IPS-NIHi7 (cell line): ENCODE results near the gene ZNF511.

Source experiments
- DNase-seq: peaks from one replicate; pipeline ENCODE4 v3.0.0; 2012; ENCODE audit warnings: mixed read lengths; ENCODE audit errors: extremely low spot score

ZNF511 gene

GRCh38 chr10:133292919-133293809 is 15.6 kb upstream of the ZNF511 start:
- no peak for DNase-seq

GRCh38 chr10:133293810-133294119 is 14.9 kb upstream of the ZNF511 start:
- no peak for DNase-seq

DNA sequence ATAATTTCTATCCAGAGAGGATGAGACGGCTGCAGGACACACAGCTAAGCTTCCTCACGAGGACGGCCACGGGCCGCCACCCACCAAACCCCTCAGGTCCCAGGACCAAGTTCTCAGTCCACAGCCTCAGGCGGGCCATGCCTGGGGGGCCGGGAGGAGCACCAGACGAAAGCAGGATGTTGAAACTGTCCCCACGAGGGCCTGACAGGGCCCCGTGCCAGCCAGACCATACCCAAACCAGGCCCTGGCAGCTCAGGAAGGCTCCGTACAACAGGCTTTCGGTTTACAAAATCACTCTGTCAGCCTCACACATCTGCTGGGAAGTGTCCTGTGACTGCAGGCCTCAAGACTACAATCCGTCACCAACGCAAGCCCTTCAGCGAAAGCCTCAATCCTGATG is 14.5 kb upstream of the ZNF511 start:
- DNase-seq, result no peak

GRCh38 chr10:133295426-133296320 is 13.0 kb upstream of the ZNF511 start:
- DNase-seq, result no peak

- no peak for DNase-seq
Observed at GRCh38 chr10:133297504-133297903, 11.2 kb upstream of the ZNF511 start.

GRCh38 chr10:133298466-133298865 is 10.2 kb upstream of the ZNF511 start:
- DNase-seq, result no peak

DNA sequence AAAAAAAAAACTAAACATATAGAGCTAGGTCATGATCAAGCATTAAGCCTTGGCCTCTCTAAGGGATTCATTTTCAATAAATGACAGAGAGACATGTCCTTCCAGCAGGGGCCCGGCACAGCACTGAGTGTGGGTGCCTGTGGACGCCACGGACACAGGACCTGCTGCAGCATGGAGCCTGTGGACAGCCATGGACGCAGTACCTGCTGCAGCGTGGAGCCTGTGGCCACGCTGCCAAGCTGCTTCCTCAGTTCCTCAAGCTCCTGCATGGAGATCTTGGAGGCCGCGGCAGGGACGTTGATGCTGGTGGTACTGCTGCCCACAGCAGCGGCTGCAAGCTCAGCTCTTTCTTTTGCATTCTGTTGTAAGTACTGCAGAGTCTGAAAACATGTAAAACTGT is 9.5 kb upstream of the ZNF511 start:
- no peak for DNase-seq

- no peak for DNase-seq
Observed at GRCh38 chr10:133299738-133300137, 9.0 kb upstream of the ZNF511 start.

- no peak for DNase-seq
Observed at GRCh38 chr10:133302230-133302629, 6.5 kb upstream of the ZNF511 start.

DNA sequence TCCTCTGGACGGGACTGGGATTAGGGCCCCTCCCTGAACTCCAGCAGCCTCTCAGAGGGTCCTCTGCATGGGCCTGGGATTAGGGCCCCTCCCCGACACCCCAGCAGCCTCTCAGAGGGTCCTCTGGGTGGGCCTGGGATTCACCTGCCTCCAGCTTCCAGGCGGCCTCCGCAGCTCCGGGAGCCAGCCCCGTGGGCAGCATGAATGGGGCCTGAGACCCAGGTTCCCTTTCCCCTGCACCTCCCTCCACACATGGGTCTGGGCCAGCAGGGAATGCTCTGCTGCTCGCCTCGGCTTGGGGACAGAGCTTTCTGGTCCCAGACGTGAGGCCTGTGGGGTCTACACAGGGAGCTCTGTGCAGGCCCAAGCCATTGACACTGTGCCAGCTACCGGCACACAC is 5.5 kb upstream of the ZNF511 start:
- DNase-seq, result no peak

GRCh38 chr10:133306097-133306476 is 2.6 kb upstream of the ZNF511 start:
- no peak for DNase-seq

DNA sequence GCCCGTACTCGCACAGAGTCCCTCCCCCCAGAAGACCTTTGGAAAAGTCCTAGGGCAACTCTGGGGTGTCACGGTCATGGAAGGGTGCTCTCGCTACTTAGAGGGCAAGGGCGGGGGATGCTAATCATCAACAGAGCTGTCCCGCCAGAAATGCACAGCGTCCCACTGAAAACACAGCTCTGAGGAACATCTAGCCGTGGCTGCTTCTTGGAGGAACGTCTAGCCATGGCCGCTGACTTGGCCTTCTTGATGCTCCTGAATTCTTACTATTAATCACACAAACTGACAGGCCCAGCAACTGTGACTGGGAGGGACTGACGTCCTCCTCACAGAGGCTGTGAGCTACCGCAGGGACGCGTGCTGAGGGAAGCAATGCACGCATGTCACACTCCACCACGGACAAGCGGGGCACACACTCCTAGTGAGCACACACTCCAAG is 1.8 kb upstream of the ZNF511 start:
- no peak for DNase-seq

DNA sequence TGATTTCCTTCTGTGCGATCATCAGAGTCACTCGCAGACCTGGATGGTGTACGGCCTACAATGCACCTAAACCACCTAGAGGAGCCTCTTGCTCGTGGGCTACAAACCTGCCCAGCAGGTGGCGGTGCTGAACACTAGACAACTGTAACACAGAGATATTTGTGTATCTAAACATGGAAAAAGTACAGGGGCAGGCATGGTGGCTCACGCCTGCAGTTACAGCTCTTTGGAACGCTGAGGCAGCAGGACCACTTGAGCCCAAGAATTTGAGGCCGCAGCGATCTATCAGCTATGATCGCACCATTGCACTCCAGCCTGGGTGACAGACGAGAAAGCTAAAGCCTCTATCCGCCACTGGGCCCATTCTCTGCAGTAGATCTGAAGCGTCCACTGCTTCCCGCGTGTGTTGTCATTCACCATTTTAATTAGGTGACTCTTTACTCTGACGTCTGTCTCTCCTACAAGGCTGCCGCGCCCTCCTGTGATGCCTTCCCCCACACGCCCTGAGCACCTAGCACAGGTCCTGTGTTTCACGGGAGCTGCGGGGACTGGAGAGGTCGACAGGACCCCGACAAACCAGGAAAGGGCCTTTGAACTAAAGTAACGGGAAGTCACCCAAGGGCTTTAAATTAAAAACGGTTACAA is 816 bp upstream of the ZNF511 start:
- peak; percentile 54 for DNase-seq

GRCh38 chr10:133309100-133309719 is 496 bp downstream of the ZNF511 start:
- DNase-seq, result peak; percentile 97

GRCh38 chr10:133309720-133310398 is 1.1 kb downstream of the ZNF511 start:
- DNase-seq, result no peak

DNA sequence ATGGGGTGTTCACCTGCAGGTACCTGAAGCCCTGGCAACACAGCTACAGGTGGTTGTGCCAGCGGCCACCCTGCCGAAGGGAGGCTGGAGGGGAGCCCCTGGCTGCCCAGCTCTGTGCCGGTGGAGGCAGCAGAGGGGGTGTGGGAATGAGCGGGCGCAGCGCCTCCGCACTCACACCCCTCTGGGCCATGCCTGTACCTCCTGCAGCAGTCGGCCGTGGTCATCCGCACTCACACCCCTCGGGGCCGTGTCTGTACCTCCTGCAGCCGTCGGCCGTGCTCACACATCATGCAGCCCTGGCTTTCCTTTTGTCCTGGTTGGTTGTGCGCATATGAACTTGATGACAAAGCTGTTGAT is 1.7 kb downstream of the ZNF511 start:
- DNase-seq, result no peak

DNA sequence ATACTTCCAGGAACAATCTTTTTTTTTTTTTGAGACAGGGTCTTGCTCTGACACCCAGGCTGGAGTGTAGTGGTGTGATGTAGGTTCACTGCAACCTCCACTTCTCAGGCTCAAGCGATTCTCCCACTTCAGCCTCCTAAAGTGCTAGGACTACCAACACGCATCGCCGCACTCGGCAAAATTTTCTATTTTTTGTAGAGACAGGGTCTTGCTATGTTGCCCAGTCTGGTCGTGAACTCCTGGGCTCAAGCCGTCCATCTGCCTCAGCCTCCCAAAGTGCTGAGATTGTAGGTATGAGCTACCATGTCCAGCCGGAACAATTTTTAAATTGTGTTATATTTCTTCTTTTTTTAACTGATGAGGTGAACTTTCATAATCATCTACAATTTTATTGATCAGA is 2.1 kb downstream of the ZNF511 start:
- no peak for DNase-seq

DNA sequence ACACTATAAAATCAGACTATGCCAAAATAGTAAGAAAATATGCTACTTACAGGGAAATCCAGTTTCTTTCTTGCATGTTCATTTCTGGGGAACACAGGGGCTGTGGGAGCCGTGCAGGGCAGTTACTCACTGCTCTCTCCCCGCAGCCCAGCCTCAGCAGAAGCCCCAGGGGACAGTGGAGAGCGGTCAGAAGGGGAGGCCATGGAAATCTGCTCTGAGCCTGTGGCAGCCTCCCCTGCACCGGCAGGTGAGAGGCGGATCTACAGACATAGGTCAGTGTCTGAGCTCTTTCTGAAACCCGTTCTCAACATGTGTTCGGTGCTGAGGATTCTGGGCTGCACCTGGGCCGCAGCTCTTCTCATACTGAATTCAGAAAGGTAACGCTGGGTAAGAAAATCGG is 2.9 kb downstream of the ZNF511 start:
- no peak for DNase-seq

DNA sequence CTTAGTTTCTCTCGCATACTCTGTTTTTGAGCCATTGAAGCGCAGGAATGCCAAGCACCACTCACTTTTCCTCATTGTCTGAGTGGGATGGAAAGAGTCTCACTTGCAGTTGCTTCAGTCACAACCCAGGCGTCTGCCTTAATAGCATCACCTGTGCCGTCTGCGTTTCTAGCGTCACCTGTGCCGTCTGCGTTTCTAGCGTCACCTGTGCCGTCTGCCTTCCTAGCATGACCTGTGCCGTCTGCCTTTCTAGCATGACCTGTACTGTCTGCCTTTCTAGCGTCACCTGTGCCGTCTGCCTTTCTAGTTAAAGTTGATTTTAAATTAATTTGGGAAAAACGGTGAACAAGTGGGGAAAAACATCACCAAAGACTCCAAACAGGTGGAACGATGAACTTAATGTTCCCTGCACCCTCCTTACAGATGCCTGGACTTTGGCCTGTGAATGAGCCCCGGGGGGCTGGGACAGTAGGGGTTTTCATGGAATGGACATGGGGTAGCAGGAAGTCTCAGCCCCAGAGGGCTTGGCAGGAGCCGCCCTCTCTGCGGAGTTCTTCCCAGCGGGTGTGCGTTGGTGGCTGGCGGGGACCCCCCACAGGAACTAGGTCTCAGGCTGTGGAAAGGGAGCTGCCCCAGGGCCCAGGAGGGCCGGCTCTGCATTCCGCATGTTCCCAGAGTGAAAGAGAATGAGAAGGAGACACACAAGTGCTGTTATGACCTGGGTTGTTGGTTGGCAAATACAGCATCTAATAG is 3.5 kb downstream of the ZNF511 start:
- no peak for DNase-seq

DNA sequence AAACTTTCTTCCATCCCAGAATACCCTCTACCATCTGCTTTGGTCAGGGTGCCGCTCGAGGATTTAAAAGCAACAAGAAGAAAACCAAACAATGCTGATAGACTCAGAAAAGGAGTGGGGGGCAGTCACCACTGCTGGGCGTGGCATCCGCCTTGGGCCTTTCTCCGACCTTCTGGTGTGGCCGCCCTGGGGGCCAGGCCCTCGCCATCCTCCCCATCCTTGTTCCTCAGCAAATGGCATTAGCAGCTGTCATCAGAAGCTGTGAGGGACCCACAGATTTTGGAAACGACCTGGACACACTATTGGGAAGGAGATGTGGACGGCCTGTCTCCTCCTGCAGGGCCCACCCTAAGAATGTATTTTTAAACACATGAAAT is 4.0 kb downstream of the ZNF511 start:
- no peak for DNase-seq

DNA sequence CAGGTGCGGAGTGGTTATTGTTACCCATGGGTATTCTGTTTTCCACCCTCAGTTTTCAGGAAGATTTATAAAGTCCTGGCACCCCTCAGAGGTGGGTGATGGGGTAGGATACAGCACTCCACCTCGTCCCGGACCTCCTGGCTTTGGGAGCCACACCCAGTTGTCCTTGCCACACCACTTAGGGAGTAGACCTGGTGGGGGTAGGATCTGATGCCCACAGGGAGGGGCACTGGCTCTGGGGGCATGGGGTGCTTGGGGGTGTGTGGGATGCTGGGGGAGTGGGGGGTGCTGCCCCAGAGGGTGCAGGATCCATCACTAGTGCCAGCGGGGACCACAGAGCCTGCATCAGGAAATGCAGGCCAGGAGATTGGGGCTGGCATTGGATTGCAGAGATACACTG is 4.5 kb downstream of the ZNF511 start:
- no peak for DNase-seq
